Osteoblast (primary cell): ENCODE data around the gene COBL. TPM values are rescaled to one million over a fixed set of nuclear protein-coding genes. Genes with fewer than 3 reads are reported as not detected.

Experiments used
- DNase-seq: peaks from one replicate; pipeline ENCODE4 v3.0.0; 2011; ENCODE audit warnings: low spot score, mixed read lengths; ENCODE audit not compliant: insufficient read length; ENCODE audit errors: missing footprints
- H2AFZ ChIP-seq: 2 replicates; pipeline ENCODE4 v1.6.0; 2011; ENCODE audit warnings: mild to moderate bottlenecking, low read length
- H3K27ac ChIP-seq: 2 replicates; pipeline ENCODE4 v1.5.1; 2011; ENCODE audit warnings: mild to moderate bottlenecking, low read depth, low read length, moderate library complexity
- H3K27me3 ChIP-seq: 2 replicates; pipeline ENCODE4 v1.6.0; 2012; ENCODE audit warnings: mild to moderate bottlenecking, control low read depth, inconsistent platforms, low read length, moderate library complexity; ENCODE audit not compliant: insufficient read depth
- H3K36me3 ChIP-seq: 2 replicates; pipeline ENCODE4 v1.5.1; 2011; ENCODE audit warnings: mild to moderate bottlenecking, low read length, control low read depth, moderate library complexity; ENCODE audit not compliant: insufficient read depth
- H3K4me1 ChIP-seq: 2 replicates; pipeline ENCODE4 v1.5.1; 2011; ENCODE audit warnings: mild to moderate bottlenecking, low read length, control low read depth, moderate library complexity; ENCODE audit not compliant: insufficient read depth
- H3K4me2 ChIP-seq: 2 replicates; pipeline ENCODE4 v1.6.0; 2011; ENCODE audit warnings: mild to moderate bottlenecking, low read length; ENCODE audit not compliant: insufficient read depth
- H3K4me3 ChIP-seq: fragments of 200-600 bp; sonication (generic); 3 replicates; pipeline ENCODE4 v1.5.1; 2012; ENCODE audit warnings: mild to moderate bottlenecking, low read length, inconsistent platforms; ENCODE audit not compliant: insufficient read depth
- H3K79me2 ChIP-seq: 2 replicates; pipeline ENCODE4 v1.6.0; 2012; ENCODE audit warnings: mild to moderate bottlenecking, low read length, control low read depth, inconsistent platforms; ENCODE audit not compliant: insufficient read depth
- H3K9me3 ChIP-seq: 2 replicates; pipeline ENCODE4 v1.5.1; 2011; ENCODE audit warnings: low read depth, low read length, control low read depth
- H4K20me1 ChIP-seq: 2 replicates; pipeline ENCODE4 v1.6.0; 2012; ENCODE audit warnings: mild to moderate bottlenecking, low read length, control low read depth; ENCODE audit not compliant: insufficient read depth
- total RNA-seq: library from RNA; depleted of rRNA; stranded (reverse); fragments of >200 nt; gene quantifications from 2 replicates; pipeline ENCODE4 v1.2.3, GENCODE V29; 2012
- TF ChIP-seq, protein P1 (sequence below): IDR thresholded peaks from 2 replicates; pipeline ENCODE4 v1.5.1; 2011; ENCODE audit warnings: mild to moderate bottlenecking, low read depth, low read length, moderate library complexity; ENCODE audit errors: extremely low read depth

The COBL gene
- total RNA-seq, 1 donor: under 0.01 TPM

DNA sequence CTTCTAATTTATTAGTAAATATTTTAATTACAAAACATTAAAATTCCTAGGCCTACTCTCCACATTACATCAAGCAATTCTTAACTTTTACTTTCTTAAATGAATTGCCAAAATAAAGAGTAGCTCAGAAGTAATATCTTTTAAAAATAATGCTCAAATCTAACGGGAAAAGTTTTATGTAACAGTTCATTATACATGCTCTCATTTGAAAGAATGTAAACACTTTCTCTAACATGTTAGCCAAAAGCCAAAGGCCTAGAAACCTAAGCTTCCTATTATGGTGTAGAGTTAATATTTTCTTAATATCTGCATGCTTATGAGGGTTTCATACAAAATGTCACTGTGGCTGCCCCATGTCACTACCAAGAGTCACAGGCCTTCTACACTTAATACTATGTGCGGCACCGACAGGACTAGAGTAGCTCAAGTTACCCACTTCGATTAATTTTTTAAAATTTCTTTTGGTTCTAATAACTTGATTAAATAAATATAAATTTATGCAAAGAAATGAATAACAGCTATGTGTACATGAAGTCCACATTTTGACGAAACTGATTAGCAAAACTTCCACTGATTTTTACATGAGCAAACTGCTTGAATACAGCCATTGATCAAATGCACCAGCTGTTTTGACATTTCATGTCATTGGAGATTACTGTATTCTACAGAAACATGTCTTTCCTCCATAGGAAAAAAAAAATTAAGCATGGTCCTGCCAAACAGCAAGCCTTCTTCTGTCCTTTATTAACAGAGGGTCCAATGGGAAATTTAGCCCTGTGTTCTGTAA is 3.5 kb downstream of the COBL start:
- Histone ChIP-seq H3K27ac (no peak overlapping the region), H3K4me1 (no peaks in the 10 kb centered on the region), H2AFZ (no peak overlapping the region), H3K4me2 (no peak overlapping the region), H4K20me1 (no peaks in the 10 kb centered on the region), H3K4me3 (no peak overlapping the region), H3K27me3 (peaks cover 31% of the 10 kb centered on the region), H3K36me3 (no peaks in the 10 kb centered on the region), H3K9me3 (no peaks in the 10 kb centered on the region), H3K79me2 (no peaks in the 10 kb centered on the region)
- TF ChIP-seq, protein P1, sequence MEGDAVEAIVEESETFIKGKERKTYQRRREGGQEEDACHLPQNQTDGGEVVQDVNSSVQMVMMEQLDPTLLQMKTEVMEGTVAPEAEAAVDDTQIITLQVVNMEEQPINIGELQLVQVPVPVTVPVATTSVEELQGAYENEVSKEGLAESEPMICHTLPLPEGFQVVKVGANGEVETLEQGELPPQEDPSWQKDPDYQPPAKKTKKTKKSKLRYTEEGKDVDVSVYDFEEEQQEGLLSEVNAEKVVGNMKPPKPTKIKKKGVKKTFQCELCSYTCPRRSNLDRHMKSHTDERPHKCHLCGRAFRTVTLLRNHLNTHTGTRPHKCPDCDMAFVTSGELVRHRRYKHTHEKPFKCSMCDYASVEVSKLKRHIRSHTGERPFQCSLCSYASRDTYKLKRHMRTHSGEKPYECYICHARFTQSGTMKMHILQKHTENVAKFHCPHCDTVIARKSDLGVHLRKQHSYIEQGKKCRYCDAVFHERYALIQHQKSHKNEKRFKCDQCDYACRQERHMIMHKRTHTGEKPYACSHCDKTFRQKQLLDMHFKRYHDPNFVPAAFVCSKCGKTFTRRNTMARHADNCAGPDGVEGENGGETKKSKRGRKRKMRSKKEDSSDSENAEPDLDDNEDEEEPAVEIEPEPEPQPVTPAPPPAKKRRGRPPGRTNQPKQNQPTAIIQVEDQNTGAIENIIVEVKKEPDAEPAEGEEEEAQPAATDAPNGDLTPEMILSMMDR: no peak
- no peak for DNase-seq

DNA sequence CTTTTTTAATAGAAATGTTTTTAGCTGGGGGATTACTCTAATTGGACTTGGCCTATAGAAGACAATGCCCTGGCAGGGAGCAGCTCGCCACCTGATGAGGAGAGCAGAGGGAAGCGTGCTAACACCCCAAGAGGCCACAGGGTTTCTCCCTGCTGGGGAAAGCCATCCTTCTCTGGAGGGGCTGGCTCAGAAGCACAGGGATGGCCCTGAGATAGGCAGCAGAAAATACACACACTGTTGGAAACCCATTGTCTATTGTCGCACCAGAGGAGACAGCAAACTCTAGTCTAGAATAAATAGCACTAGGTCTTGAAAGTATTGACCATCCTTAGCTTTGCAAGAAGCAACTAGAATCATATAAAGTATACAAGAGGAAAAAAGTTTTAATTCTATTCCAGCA is 5.4 kb downstream of the COBL start:
- Histone ChIP-seq H3K4me2 (no peak overlapping the region), H3K4me1 (no peaks in the 10 kb centered on the region), H3K27me3 (peaks cover 21% of the 10 kb centered on the region), H3K27ac (no peak overlapping the region), H3K4me3 (no peak overlapping the region), H3K9me3 (no peaks in the 10 kb centered on the region), H3K36me3 (no peaks in the 10 kb centered on the region), H4K20me1 (no peaks in the 10 kb centered on the region), H2AFZ (no peak overlapping the region), H3K79me2 (no peaks in the 10 kb centered on the region)
- no peak for DNase-seq
- TF ChIP-seq, protein P1: no peak

DNA sequence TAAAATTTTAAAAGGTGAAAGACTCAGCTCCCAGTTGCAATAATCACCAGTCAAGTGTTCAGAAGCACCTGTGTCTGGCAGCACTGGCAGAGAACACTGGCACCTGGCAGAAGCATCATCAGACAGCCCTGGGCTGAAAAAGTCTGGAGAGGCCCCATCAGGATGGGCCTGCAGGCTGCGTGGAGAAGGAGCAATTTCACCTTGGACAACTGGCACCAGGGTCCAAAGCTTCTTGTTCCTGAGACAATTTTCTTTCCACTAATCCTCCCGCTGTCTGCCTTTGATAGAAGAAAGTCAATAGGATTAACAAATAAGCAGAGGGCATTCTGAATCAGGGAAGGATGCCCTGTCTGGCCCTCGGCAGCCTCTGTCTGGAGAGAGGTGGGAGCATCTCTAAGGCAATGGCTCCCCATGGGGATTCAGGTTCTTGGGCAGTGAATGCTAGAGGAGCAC is 6.5 kb downstream of the COBL start:
- Histone ChIP-seq H3K9me3 (no peaks in the 10 kb centered on the region), H3K36me3 (no peaks in the 10 kb centered on the region), H4K20me1 (no peaks in the 10 kb centered on the region), H2AFZ (no peak overlapping the region), H3K4me2 (no peak overlapping the region), H3K27ac (no peak overlapping the region), H3K4me3 (no peak overlapping the region), H3K4me1 (no peaks in the 10 kb centered on the region), H3K79me2 (no peaks in the 10 kb centered on the region), H3K27me3 (peaks cover 11% of the 10 kb centered on the region)
- no peak for DNase-seq
- TF ChIP-seq, protein P1: no peak

DNA sequence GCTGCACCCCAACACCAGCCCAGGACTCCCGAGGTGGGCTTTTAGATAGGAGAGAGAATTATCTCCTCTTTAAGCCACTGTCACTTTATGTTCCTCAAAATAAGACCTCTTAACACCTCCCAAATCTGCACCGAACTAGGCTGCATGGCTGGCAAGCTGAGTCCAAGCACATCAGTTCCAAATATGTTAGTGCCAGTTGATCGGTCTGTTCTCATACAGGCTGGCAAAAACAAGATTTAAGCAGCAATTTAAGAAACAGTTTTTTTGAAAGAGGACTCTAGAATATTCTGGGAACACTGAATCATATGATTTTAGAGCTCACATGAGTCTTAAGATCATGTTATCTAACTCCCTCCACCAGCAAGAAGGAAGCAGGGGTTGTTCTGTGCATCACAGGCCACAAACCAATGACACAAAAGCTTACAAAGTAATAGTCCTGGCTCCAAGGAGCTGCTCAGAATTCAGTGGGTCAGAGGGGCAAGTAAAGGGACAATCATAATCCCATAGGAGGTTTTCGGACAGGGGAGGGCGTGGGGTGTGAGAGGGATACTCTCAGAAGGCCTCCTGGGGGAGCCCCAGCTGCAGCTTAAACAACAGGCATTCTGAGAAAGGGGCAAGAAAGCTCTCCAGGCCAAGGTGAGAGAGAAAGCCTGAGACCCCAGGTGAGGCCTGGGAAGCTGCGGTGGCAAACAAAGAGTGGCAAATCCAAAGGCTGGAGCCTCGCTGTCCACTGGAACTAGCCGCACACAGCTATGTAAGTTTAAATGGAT is 7.1 kb downstream of the COBL start:
- DNase-seq: no peak
- H3K27ac ChIP-seq: no peak overlapping the region
- peaks cover 5% of the 10 kb centered on the region for H3K27me3 ChIP-seq
- no peaks in the 10 kb centered on the region for H3K79me2 ChIP-seq
- no peaks in the 10 kb centered on the region for H3K9me3 ChIP-seq
- H3K4me1 ChIP-seq: no peaks in the 10 kb centered on the region
- H3K4me3 ChIP-seq: no peak overlapping the region
- TF ChIP-seq, protein P1: no peak
- no peaks in the 10 kb centered on the region for H4K20me1 ChIP-seq
- H3K36me3 ChIP-seq: no peaks in the 10 kb centered on the region
- no peak overlapping the region for H3K4me2 ChIP-seq
- no peak overlapping the region for H2AFZ ChIP-seq
